Hepatocyte (in vitro differentiated cells): ENCODE data around the gene DEAF1. TPM values are rescaled to one million over a fixed set of nuclear protein-coding genes. Genes with fewer than 3 reads are reported as not detected.
A peak's percentile ranks its signal among the peaks of the same experiment; 100 is the strongest.

Experiments
- DNase-seq: peaks from one replicate; pipeline ENCODE4 v3.0.0-alpha.2; 2016; ENCODE audit warnings: low spot score
- H2AFZ ChIP-seq: fragments of 200-600 bp; sonication (generic); 2 replicates; pipeline ENCODE4 v1.6.0; 2016; ENCODE audit warnings: antibody characterized with exemption, mild to moderate bottlenecking
- H3K27ac ChIP-seq: fragments of 200-600 bp; sonication (generic); 2 replicates; pipeline ENCODE4 v1.5.1; 2016; ENCODE audit warnings: mild to moderate bottlenecking
- H3K27me3 ChIP-seq: fragments of 200-600 bp; sonication (generic); 2 replicates; pipeline ENCODE4 v1.6.1; 2016
- H3K36me3 ChIP-seq: fragments of 200-600 bp; sonication (generic); replicated peaks from 2 replicates; pipeline ENCODE4 v1.5.1; 2016; ENCODE audit warnings: low read depth; ENCODE audit not compliant: insufficient read depth
- H3K4me1 ChIP-seq: fragments of 200-600 bp; sonication (generic); 2 replicates; pipeline ENCODE4 v1.5.1; 2016; ENCODE audit warnings: mild to moderate bottlenecking, moderate library complexity; ENCODE audit not compliant: insufficient read depth
- H3K4me2 ChIP-seq: fragments of 200-600 bp; sonication (generic); 2 replicates; pipeline ENCODE4 v1.6.0; 2016
- H3K4me3 ChIP-seq: fragments of 200-600 bp; sonication (generic); 2 replicates; pipeline ENCODE4 v1.5.1; 2016; ENCODE audit warnings: mild to moderate bottlenecking
- H3K79me2 ChIP-seq: fragments of 200-600 bp; sonication (generic); 2 replicates; pipeline ENCODE4 v1.6.0; 2017; ENCODE audit warnings: mild to moderate bottlenecking
- H3K9me2 ChIP-seq: fragments of 200-600 bp; sonication (generic); replicated peaks from 2 replicates; pipeline ENCODE4 v1.6.0; 2017; ENCODE audit warnings: mild to moderate bottlenecking; ENCODE audit not compliant: insufficient read depth
- H3K9me3 ChIP-seq: fragments of 200-600 bp; sonication (generic); 2 replicates; pipeline ENCODE4 v1.5.1; 2016; ENCODE audit warnings: low read depth, mild to moderate bottlenecking
- H4K20me1 ChIP-seq: fragments of 200-600 bp; sonication (generic); 2 replicates; pipeline ENCODE4 v1.6.0; 2016; ENCODE audit warnings: mild to moderate bottlenecking; ENCODE audit not compliant: insufficient read depth, poor library complexity, severe bottlenecking
- CTCF ChIP-seq: fragments of 200-600 bp; sonication (generic); IDR thresholded peaks from 2 replicates; pipeline ENCODE4 v1.5.1; 2016; ENCODE audit warnings: antibody characterized with exemption, mild to moderate bottlenecking; ENCODE audit not compliant: poor library complexity
- EZH2 ChIP-seq: fragments of 200-600 bp; sonication (generic); IDR thresholded peaks from 2 replicates; pipeline ENCODE4 v1.6.1; 2016; ENCODE audit warnings: antibody characterized with exemption, mild to moderate bottlenecking, borderline replicate concordance
- EZH2phosphoT487 ChIP-seq: fragments of 200-600 bp; sonication (generic); IDR thresholded peaks from one replicate; pipeline ENCODE4 v1.6.1; 2018; ENCODE audit warnings: antibody characterized with exemption, mild to moderate bottlenecking, low read depth, moderate library complexity; ENCODE audit not compliant: unreplicated experiment, severe bottlenecking
- WGBS: methylation state at CpG from one replicate; pipeline ENCODE4 v1.1.6; 2016; ENCODE audit warnings: low lambda C conversion rate; ENCODE audit errors: missing lambda C conversion rate; 5-methylcytosine and 5-hydroxymethylcytosine counted together
- polyA plus RNA-seq: library from polyadenylated mRNA; unstranded; fragments of >200 nt; fragmentation: Nextera tagmentation; extraction: Ambion mirVana; gene quantifications from 2 replicates; pipeline ENCODE4 v1.2.1, GENCODE V29; 2016
- total RNA-seq: library from RNA; depleted of rRNA; stranded (reverse); fragments of >200 nt; gene quantifications from 2 replicates; pipeline ENCODE4 v1.2.3, GENCODE V29; 2014

The DEAF1 gene
- total and polyA plus RNA-seq, 2 experiments from 2014 or later = 27.2 to 59.1 TPM

- Histone ChIP-seq H3K79me2 (peaks cover 4% of the 10 kb centered on the region), H4K20me1 (no peaks in the 10 kb centered on the region), H3K36me3 (no peaks in the 10 kb centered on the region), H3K4me1 (peaks cover 23% of the 10 kb centered on the region), H3K9me3 (no peaks in the 10 kb centered on the region), H3K27me3 (no peaks in the 10 kb centered on the region), H2AFZ (no peak overlapping the region), H3K27ac (no peak overlapping the region), H3K4me3 (no peak overlapping the region), H3K9me2 (no peaks in the 10 kb centered on the region), H3K4me2 (no peak overlapping the region)
- WGBS = 89% methylated on average over 19 of the region's 19 CpGs
- TF ChIP-seq EZH2 (no peak), CTCF (no peak), EZH2phosphoT487 (no peak)
- no peak for DNase-seq
Observed at GRCh38 chr11:724049-724777, 29.2 kb upstream of the DEAF1 start.

- DNase-seq = peak; percentile 66
- Histone ChIP-seq H2AFZ (no peak overlapping the region), H3K36me3 (no peaks in the 10 kb centered on the region), H3K4me2 (no peak overlapping the region), H4K20me1 (no peaks in the 10 kb centered on the region), H3K27me3 (no peaks in the 10 kb centered on the region), H3K79me2 (peaks cover 7% of the 10 kb centered on the region), H3K4me3 (no peak overlapping the region), H3K9me2 (no peaks in the 10 kb centered on the region), H3K27ac (no peak overlapping the region), H3K4me1 (peaks cover 23% of the 10 kb centered on the region), H3K9me3 (no peaks in the 10 kb centered on the region)
- 71% methylated on average over 8 of the region's 8 CpGs for WGBS
- TF ChIP-seq EZH2phosphoT487 (no peak), CTCF (peak; percentile 56), EZH2 (no peak)
Observed at GRCh38 chr11:723120-723883, 28.3 kb upstream of the DEAF1 start.

- peaks cover 18% of the 10 kb centered on the region for H3K4me1 ChIP-seq
- H3K27me3 ChIP-seq = no peaks in the 10 kb centered on the region
- peaks cover 1% of the 10 kb centered on the region for H4K20me1 ChIP-seq
- H3K27ac ChIP-seq = no peak overlapping the region
- no peaks in the 10 kb centered on the region for H3K9me3 ChIP-seq
- TF ChIP-seq CTCF (no peak), EZH2phosphoT487 (no peak), EZH2 (no peak)
- no peak overlapping the region for H3K4me3 ChIP-seq
- 91% methylated on average over 16 of the region's 20 CpGs for WGBS
- H3K79me2 ChIP-seq = peaks cover 14% of the 10 kb centered on the region
- DNase-seq = no peak
- no peak overlapping the region for H2AFZ ChIP-seq
- H3K36me3 ChIP-seq = no peaks in the 10 kb centered on the region
- no peak overlapping the region for H3K4me2 ChIP-seq
- H3K9me2 ChIP-seq = no peaks in the 10 kb centered on the region
Observed at GRCh38 chr11:722346-722811, 27.4 kb upstream of the DEAF1 start.
